Testis (tissue), 3 donors: Measurements from ENCODE around the gene HHIPL1. TPM values are rescaled to one million over a fixed set of nuclear protein-coding genes. Genes with fewer than 3 reads are reported as not detected.

Experiments
- DNase-seq: peaks from one replicate; pipeline ENCODE4 v3.0.0-alpha.2; 2019
- H3K27ac ChIP-seq, 2 donors: fragments of 200-600 bp; sonication (generic); one replicate each; pipeline ENCODE4 v1.5.1; 2019
- H3K27me3 ChIP-seq: fragments of 200-600 bp; sonication (generic); one replicate; pipeline ENCODE4 v1.5.1; 2019
- H3K36me3 ChIP-seq: fragments of 200-600 bp; sonication (generic); one replicate; pipeline ENCODE4 v1.5.1; 2017; ENCODE audit warnings: low read depth; ENCODE audit errors: missing control alignments
- H3K4me1 ChIP-seq: fragments of 200-600 bp; sonication (generic); one replicate; pipeline ENCODE4 v1.5.1; 2019
- H3K4me3 ChIP-seq, 2 donors: fragments of 200-600 bp; sonication (generic); one replicate each; pipeline ENCODE4 v1.5.1; 2017 to 2019
- H3K9me3 ChIP-seq: fragments of 200-600 bp; sonication (generic); one replicate; pipeline ENCODE4 v1.5.1; 2017
- POLR2A ChIP-seq: fragments of 450-650 bp; IDR thresholded peaks from one replicate; pipeline ENCODE4 v1.6.1; 2017; ENCODE audit warnings: antibody characterized with exemption, mild to moderate bottlenecking, moderate library complexity
- WGBS, 2 donors: methylation state at CpG; one replicate each; pipeline ENCODE4 v1.1.5; 2018; 5-methylcytosine and 5-hydroxymethylcytosine counted together
- intact Hi-C: fragments of 100-400 bp; cut with DNase I; formaldehyde crosslinking; loops from one replicate; pipeline ENCODE4 v1.15.1; 2023; ENCODE audit warnings: low total_unique reads
- polyA plus RNA-seq: library from polyadenylated mRNA; stranded (reverse); fragments of 350-450 nt; fragmentation: Illumina TruSeq; extraction: RNeasy Lipid Tissue Mini Kit (QIAGEN cat#74804); gene quantifications from one replicate; pipeline ENCODE4 v1.2.3, GENCODE V29; 2014; ENCODE audit warnings: low read depth, low replicate concordance; ENCODE audit not compliant: insufficient read depth
- total RNA-seq, 2 donors: library from RNA; depleted of rRNA; stranded (reverse); fragments of >200 nt; gene quantifications; one replicate each; pipeline ENCODE4 v1.2.3, GENCODE V29; 2016
- TF ChIP-seq, protein P1 (sequence below), 3 experiments: fragments of 450-650 bp in 2 of 3; fragments of 200-600 bp in 1 of 3; sonication (generic) in 1 of 3; IDR thresholded peaks; one replicate each; pipeline ENCODE4 v1.5.1; 2016 to 2019; ENCODE audit warnings: antibody characterized with exemption in 3 of 3, mild to moderate bottlenecking in 2 of 3, moderate library complexity in 1 of 3

Gene HHIPL1
- total and polyA plus RNA-seq, 3 donors from 2014 or later: 1.0 to 3.9 (median 2.7) TPM

DNA sequence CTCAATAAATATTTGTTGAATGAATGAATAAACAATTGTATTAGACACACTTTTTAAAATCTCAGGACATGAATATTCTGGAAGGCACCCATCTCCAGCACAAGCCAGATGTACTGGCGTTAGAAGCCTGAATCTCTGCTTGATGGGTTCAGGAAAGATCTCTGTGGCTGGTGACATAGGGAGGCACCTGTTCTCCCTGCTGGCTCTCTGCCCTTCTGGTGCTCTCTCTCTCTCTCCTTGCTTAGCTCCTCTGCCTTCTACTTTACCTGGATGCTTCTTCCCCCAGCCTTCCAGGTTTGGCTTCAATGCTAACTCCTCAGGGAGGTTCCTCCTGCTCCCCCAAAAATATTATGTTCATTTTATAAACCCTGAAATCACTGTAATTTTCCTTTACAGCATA is 40.7 kb downstream of the HHIPL1 start:
- 66 to 85% methylated on average over 1 of the region's 1 CpG for WGBS, 2 donors
- intact Hi-C loops: no loop called here
- TF ChIP-seq POLR2A: no peak
- TF ChIP-seq, protein P1, sequence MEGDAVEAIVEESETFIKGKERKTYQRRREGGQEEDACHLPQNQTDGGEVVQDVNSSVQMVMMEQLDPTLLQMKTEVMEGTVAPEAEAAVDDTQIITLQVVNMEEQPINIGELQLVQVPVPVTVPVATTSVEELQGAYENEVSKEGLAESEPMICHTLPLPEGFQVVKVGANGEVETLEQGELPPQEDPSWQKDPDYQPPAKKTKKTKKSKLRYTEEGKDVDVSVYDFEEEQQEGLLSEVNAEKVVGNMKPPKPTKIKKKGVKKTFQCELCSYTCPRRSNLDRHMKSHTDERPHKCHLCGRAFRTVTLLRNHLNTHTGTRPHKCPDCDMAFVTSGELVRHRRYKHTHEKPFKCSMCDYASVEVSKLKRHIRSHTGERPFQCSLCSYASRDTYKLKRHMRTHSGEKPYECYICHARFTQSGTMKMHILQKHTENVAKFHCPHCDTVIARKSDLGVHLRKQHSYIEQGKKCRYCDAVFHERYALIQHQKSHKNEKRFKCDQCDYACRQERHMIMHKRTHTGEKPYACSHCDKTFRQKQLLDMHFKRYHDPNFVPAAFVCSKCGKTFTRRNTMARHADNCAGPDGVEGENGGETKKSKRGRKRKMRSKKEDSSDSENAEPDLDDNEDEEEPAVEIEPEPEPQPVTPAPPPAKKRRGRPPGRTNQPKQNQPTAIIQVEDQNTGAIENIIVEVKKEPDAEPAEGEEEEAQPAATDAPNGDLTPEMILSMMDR (IDR thresholded peaks at IDR 0.05): no peak
- H3K4me3 ChIP-seq: no peak overlapping the region
- no peak overlapping the region for H3K27ac ChIP-seq
- no peak for DNase-seq
- H3K36me3 ChIP-seq: no peaks in the 10 kb centered on the region
- H3K4me1 ChIP-seq: peaks cover 9% of the 10 kb centered on the region
- H3K27me3 ChIP-seq: no peaks in the 10 kb centered on the region
- H3K9me3 ChIP-seq: no peaks in the 10 kb centered on the region

DNA sequence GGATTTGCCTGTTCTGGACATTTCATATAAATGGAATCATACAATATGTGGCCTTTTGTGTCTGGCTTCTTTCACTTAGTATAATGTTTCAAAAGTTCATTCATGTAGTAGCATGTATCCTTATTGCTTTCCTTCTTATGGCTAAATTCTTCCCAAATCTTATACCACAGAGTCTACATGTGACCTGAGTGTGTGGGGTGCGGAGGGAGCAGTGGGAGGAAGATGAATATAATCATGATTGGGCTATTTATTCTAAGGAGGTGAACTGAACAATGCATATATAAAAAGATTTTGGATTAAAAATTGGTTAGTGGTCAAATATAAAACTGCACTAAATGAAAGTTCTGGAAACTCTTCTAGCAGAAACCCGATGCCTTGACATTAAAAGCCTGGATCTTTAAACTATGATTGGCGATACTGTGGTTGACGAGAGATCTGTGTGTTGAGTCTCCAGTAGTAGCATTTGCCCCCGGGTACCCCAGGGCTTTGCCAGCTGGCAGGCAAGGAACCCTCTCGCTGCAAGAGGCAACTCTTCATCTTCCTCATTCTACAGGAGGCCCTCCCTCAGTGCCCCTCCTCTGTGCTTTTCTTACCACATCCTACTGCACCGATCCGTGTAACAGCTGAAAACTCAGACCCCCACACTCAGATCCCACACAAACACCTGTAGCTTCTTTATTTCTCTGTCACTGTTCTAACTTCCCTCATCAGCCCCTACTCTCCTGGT is 41.8 kb downstream of the HHIPL1 start:
- 89 to 93% methylated on average over 8 of the region's 8 CpGs for WGBS, 2 donors

DNA sequence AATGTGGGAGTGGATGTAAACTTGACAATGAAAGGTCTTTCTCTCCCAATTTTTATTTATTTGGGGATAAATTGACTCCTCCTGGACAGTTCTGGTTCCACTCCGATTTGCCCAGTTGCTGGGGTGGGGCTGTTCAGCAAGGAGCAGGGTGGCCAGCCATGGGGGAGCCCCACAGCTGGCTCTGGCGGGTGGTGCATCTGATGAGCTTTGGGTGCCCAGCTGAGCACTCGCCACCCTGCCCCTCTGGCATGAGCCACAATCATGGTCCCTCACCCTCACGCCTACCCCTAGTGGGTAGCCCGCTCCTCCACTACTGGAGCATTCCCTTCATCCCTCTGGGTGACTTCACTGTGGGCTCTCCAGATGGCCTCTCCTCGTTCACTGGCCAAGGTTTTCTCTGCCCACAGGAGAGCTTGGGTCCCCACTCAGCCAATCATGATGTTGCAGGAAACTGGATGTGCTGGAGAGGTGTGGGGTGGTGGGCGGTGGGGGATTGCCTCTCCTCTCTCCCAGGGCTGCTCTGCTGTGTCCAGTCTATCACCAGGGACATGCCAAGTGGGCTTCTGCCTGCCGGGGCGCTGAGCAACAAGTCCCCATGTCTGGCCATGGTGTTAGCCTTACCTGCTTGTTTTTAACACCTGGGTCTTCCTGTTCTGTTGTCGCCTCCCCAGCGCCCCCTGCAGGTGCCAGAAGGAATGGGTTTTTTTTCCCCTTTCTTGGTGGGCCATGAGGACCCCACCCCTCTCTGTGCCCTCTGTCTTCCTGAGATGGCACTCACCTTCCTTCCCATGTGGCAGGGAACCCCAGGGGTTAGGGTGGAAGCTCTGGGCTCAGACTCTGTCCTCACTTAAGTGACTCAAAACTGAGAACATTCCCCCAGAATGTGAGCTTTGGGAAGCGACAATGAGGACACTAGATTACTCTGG is 42.6 kb downstream of the HHIPL1 start:
- Histone ChIP-seq H3K4me1 (peaks cover 8% of the 10 kb centered on the region), H3K27ac (no peak overlapping the region), H3K9me3 (no peaks in the 10 kb centered on the region), H3K27me3 (no peaks in the 10 kb centered on the region), H3K36me3 (no peaks in the 10 kb centered on the region), H3K4me3 (no peak overlapping the region)
- TF ChIP-seq POLR2A: no peak
- TF ChIP-seq, protein P1 (IDR thresholded peaks at IDR 0.05): peak in 2 of 3 experiments; percentile 7 to 62
- peak; percentile 17 for DNase-seq
- intact Hi-C loops: no loop called here
- 76 to 79% methylated on average over 10 to 12 of the region's 12 CpGs for WGBS, 2 donors

More for the DNA sequence above, 41.8 kb downstream of the HHIPL1 start:
- TF ChIP-seq, protein P1 (IDR thresholded peaks at IDR 0.05): no peak
- no peak for TF ChIP-seq POLR2A
- Histone ChIP-seq H3K27ac (no peak overlapping the region), H3K9me3 (no peaks in the 10 kb centered on the region), H3K27me3 (no peaks in the 10 kb centered on the region), H3K36me3 (no peaks in the 10 kb centered on the region), H3K4me1 (peaks cover 9% of the 10 kb centered on the region), H3K4me3 (no peak overlapping the region)
- intact Hi-C loops: no loop called here
- peak; percentile 8 for DNase-seq

DNA sequence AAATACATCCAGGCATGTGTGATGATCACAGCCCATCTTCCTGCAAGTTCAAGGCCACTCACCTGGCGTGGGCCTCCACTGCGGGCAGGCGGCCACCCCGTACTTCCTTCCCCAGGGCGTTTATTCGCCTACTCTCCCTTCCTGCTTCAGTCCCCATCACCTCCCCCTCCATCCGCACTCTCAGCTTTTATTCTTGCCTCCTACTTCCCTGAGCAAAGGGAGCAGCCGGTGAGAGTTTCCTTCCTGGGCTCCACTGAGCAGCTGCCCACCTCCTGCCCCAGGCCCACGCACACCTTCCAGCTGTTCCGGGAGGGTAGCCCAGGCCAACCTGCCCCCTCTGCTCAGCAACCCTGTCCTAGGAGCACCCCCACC is 43.3 kb downstream of the HHIPL1 start:
- Histone ChIP-seq H3K27me3 (no peaks in the 10 kb centered on the region), H3K9me3 (no peaks in the 10 kb centered on the region), H3K4me3 (no peak overlapping the region), H3K4me1 (peaks cover 1% of the 10 kb centered on the region), H3K27ac (no peak overlapping the region), H3K36me3 (no peaks in the 10 kb centered on the region)
- 63 to 74% methylated on average over 10 of the region's 10 CpGs for WGBS, 2 donors
- peak; percentile 2 for DNase-seq
- intact Hi-C loops: no loop called here
- TF ChIP-seq, protein P1 (IDR thresholded peaks at IDR 0.05): no peak
- no peak for TF ChIP-seq POLR2A
